GM23248 (cell line): ENCODE results near the gene AZGP1. TPM values are rescaled to one million over a fixed set of nuclear protein-coding genes. Genes with fewer than 3 reads are reported as not detected.
"Not testable (repeated sequence)": the region's sequence is repeated elsewhere in the genome, so short reads cannot be mapped to it uniquely, and the experiment has no call there.

Experiments
- DNase-seq: peaks from one replicate; pipeline ENCODE4 v3.0.0-alpha.2; 2015
- H2AFZ ChIP-seq: fragments of 200-600 bp; sonication (generic); 2 replicates; pipeline ENCODE4 v1.6.1; 2016; ENCODE audit warnings: antibody characterized with exemption
- H3F3A ChIP-seq: fragments of 200-600 bp; sonication (generic); 2 replicates; pipeline ENCODE4 v1.6.1; 2016; ENCODE audit warnings: mild to moderate bottlenecking, antibody characterized with exemption, mixed run types; ENCODE audit not compliant: insufficient read depth
- H3K27ac ChIP-seq: fragments of 200-600 bp; sonication (generic); 2 replicates; pipeline ENCODE4 v1.5.1; 2016; ENCODE audit warnings: mild to moderate bottlenecking
- H3K27me3 ChIP-seq: fragments of 200-600 bp; sonication (generic); replicated peaks from 2 replicates; pipeline ENCODE4 v1.6.1; 2016; ENCODE audit warnings: mild to moderate bottlenecking; ENCODE audit not compliant: insufficient read depth
- H3K36me3 ChIP-seq: fragments of 200-600 bp; sonication (generic); 2 replicates; pipeline ENCODE4 v1.6.1; 2016; ENCODE audit warnings: low read depth, mild to moderate bottlenecking
- H3K4me1 ChIP-seq: fragments of 200-600 bp; sonication (generic); 2 replicates; pipeline ENCODE4 v1.6.1; 2016; ENCODE audit warnings: mild to moderate bottlenecking; ENCODE audit not compliant: insufficient read depth
- H3K4me2 ChIP-seq: fragments of 200-600 bp; sonication (generic); one replicate; pipeline ENCODE4 v1.6.1; 2016; ENCODE audit warnings: mild to moderate bottlenecking; ENCODE audit not compliant: unreplicated experiment
- H3K4me3 ChIP-seq: fragments of 200-600 bp; sonication (generic); 2 replicates; pipeline ENCODE4 v1.5.1; 2016; ENCODE audit warnings: mild to moderate bottlenecking
- H3K79me2 ChIP-seq: fragments of 200-600 bp; sonication (generic); 2 replicates; pipeline ENCODE4 v1.6.1; 2016; ENCODE audit warnings: mild to moderate bottlenecking; ENCODE audit not compliant: insufficient read depth
- H3K9ac ChIP-seq: fragments of 200-600 bp; sonication (generic); 2 replicates; pipeline ENCODE4 v1.6.1; 2016; ENCODE audit warnings: mild to moderate bottlenecking
- H3K9me2 ChIP-seq: fragments of 200-600 bp; sonication (generic); 2 replicates; pipeline ENCODE4 v1.6.1; 2016; ENCODE audit warnings: mixed run types, mild to moderate bottlenecking, moderate library complexity; ENCODE audit not compliant: insufficient read depth
- H3K9me3 ChIP-seq: fragments of 200-600 bp; sonication (generic); one replicate; pipeline ENCODE4 v1.6.1; 2017; ENCODE audit warnings: low read depth
- H4K20me1 ChIP-seq: fragments of 200-600 bp; sonication (generic); 2 replicates; pipeline ENCODE4 v1.6.0; 2016; ENCODE audit not compliant: insufficient read depth
- EZH2 ChIP-seq: fragments of 200-600 bp; sonication (generic); IDR thresholded peaks from 2 replicates; pipeline ENCODE4 v1.6.1; 2018; ENCODE audit warnings: antibody characterized with exemption, mild to moderate bottlenecking; ENCODE audit not compliant: insufficient read depth, poor library complexity, severe bottlenecking
- EZH2phosphoT487 ChIP-seq: fragments of 200-600 bp; sonication (generic); IDR thresholded peaks from 2 replicates; pipeline ENCODE4 v1.6.1; 2018; ENCODE audit warnings: antibody characterized with exemption, moderate library complexity, mild to moderate bottlenecking, low read depth; ENCODE audit not compliant: insufficient read depth
- WGBS, 2 experiments: methylation state at CpG; one replicate each; pipeline ENCODE4 v1.1.6; 2015 to 2017; ENCODE audit warnings: low lambda C conversion rate in 2 of 2, low coverage in 1 of 2; ENCODE audit errors: missing lambda C conversion rate in 2 of 2; 5-methylcytosine and 5-hydroxymethylcytosine counted together
- in situ Hi-C: fragments of 300-500 bp; cut with MboI; formaldehyde crosslinking; loops from 2 replicates; pipeline ENCODE4 v1.15.0; 2020
- polyA plus RNA-seq: library from polyadenylated mRNA; unstranded; fragments of >200 nt; fragmentation: Nextera tagmentation; extraction: Ambion mirVana; gene quantifications from 2 replicates; pipeline ENCODE4 v1.2.1, GENCODE V29; 2016
- total RNA-seq: library from RNA; depleted of rRNA; stranded (reverse); fragments of >200 nt; shearing (Covaris generic); gene quantifications from 2 replicates; pipeline ENCODE4 v1.2.3, GENCODE V29; 2014

The AZGP1 gene
- total and polyA plus RNA-seq, 2 experiments from 2014 or later = not detected

- no peak overlapping the region for H2AFZ ChIP-seq
- no peaks in the 10 kb centered on the region for H4K20me1 ChIP-seq
- H3K9ac ChIP-seq = no peak overlapping the region
- no peak for DNase-seq
- H3K9me3 ChIP-seq = no peaks in the 10 kb centered on the region
- no peaks in the 10 kb centered on the region for H3F3A ChIP-seq
- TF ChIP-seq EZH2 (no peak), EZH2phosphoT487 (no peak)
- 44 to 67% methylated on average over 1 of the region's 1 CpG for WGBS, 2 experiments
- no peaks in the 10 kb centered on the region for H3K79me2 ChIP-seq
- no peaks in the 10 kb centered on the region for H3K4me1 ChIP-seq
- H3K27me3 ChIP-seq = peaks cover 4% of the 10 kb centered on the region
- no peak overlapping the region for H3K27ac ChIP-seq
- in situ Hi-C loops = no loop called here
- H3K9me2 ChIP-seq = no peaks in the 10 kb centered on the region
- no peak overlapping the region for H3K4me2 ChIP-seq
- H3K36me3 ChIP-seq = no peaks in the 10 kb centered on the region
- H3K4me3 ChIP-seq = no peak overlapping the region
Measured at GRCh38 chr7:99974681-99975080, 1.1 kb downstream of the AZGP1 start.

GRCh38 chr7:99973817-99974216, 2.0 kb downstream of the AZGP1 start:
- H3K4me3 ChIP-seq, H3K27me3 ChIP-seq, in situ Hi-C loops, H3F3A ChIP-seq, H3K27ac ChIP-seq, H3K36me3 ChIP-seq, H4K20me1 ChIP-seq, H3K79me2 ChIP-seq, DNase-seq, H2AFZ ChIP-seq, H3K4me2 ChIP-seq, H3K9me3 ChIP-seq, H3K9me2 ChIP-seq, H3K4me1 ChIP-seq, H3K9ac ChIP-seq: not testable (repeated sequence)
- 64 to 67% methylated on average over 7 of the region's 7 CpGs for WGBS, 2 experiments

- H3K27me3 ChIP-seq = no peaks in the 10 kb centered on the region; the same call in 1 of the 2 replicates
- no peak overlapping the region for H2AFZ ChIP-seq
- no peak overlapping the region for H3K9ac ChIP-seq
- no peak overlapping the region for H3K27ac ChIP-seq
- no peak for DNase-seq
- no peaks in the 10 kb centered on the region for H3K79me2 ChIP-seq
- no peaks in the 10 kb centered on the region for H3F3A ChIP-seq
- no peaks in the 10 kb centered on the region for H3K36me3 ChIP-seq
- no peak for TF ChIP-seq EZH2phosphoT487
- no peak for TF ChIP-seq EZH2
- no peak overlapping the region for H3K4me2 ChIP-seq
- no peak overlapping the region for H3K4me3 ChIP-seq
- no peaks in the 10 kb centered on the region for H3K4me1 ChIP-seq
- H4K20me1 ChIP-seq = no peaks in the 10 kb centered on the region
- H3K9me3 ChIP-seq = no peaks in the 10 kb centered on the region
- WGBS, 2 experiments = 32 to 42% methylated on average over 4 of the region's 4 CpGs
- no peaks in the 10 kb centered on the region for H3K9me2 ChIP-seq
- in situ Hi-C loops = no loop called here
Measured at GRCh38 chr7:99971242-99971641, 4.6 kb downstream of the AZGP1 start.

GRCh38 chr7:99969813-99970212, 6.0 kb downstream of the AZGP1 start:
- DNase-seq, in situ Hi-C loops, H3K27me3 ChIP-seq, H3K9ac ChIP-seq, H3K9me3 ChIP-seq, H2AFZ ChIP-seq, H3K36me3 ChIP-seq, H3F3A ChIP-seq, H3K4me1 ChIP-seq, H3K27ac ChIP-seq, H3K4me3 ChIP-seq, H3K9me2 ChIP-seq, H3K4me2 ChIP-seq, H4K20me1 ChIP-seq, H3K79me2 ChIP-seq: not testable (repeated sequence)
- 0% methylated on average over 1 of the region's 1 CpG for WGBS, 2 experiments

GRCh38 chr7:99969298-99969697, 6.5 kb downstream of the AZGP1 start:
- Histone ChIP-seq H3K36me3 (no peaks in the 10 kb centered on the region), H2AFZ (no peak overlapping the region), H3K9me3 (no peaks in the 10 kb centered on the region), H3K27me3 (no peaks in the 10 kb centered on the region; the same call in 1 of the 2 replicates), H3K4me3 (no peak overlapping the region), H3K4me2 (no peak overlapping the region), H4K20me1 (no peaks in the 10 kb centered on the region), H3K27ac (no peak overlapping the region), H3K79me2 (no peaks in the 10 kb centered on the region), H3F3A (no peaks in the 10 kb centered on the region), H3K4me1 (no peaks in the 10 kb centered on the region), H3K9ac (no peak overlapping the region), H3K9me2 (no peaks in the 10 kb centered on the region)
- TF ChIP-seq EZH2phosphoT487 (no peak), EZH2 (no peak)
- 68 to 72% methylated on average over 3 of the region's 3 CpGs for WGBS, 2 experiments
- in situ Hi-C loops = no loop called here
- no peak for DNase-seq
